IPS-15b (cell line): ENCODE results near the gene SGCE.

Experiments
- H3K27me3 ChIP-seq: one replicate; pipeline ENCODE4 v1.6.1; 2013; ENCODE audit warnings: low read length; ENCODE audit not compliant: control insufficient read depth, insufficient read depth
- H3K36me3 ChIP-seq: one replicate; pipeline ENCODE4 v1.6.1; 2013; ENCODE audit warnings: low read length; ENCODE audit not compliant: control insufficient read depth, insufficient read depth
- H3K4me1 ChIP-seq: one replicate; pipeline ENCODE4 v1.6.1; 2013; ENCODE audit warnings: mild to moderate bottlenecking, low read length; ENCODE audit not compliant: control insufficient read depth, insufficient read depth
- H3K4me3 ChIP-seq: one replicate; pipeline ENCODE4 v1.5.1; 2013; ENCODE audit warnings: low read depth, low read length
- H3K9ac ChIP-seq: one replicate; pipeline ENCODE4 v1.6.1; 2013; ENCODE audit warnings: low read depth, mild to moderate bottlenecking, low read length
- H3K9me3 ChIP-seq: one replicate; pipeline ENCODE4 v1.6.1; 2013; ENCODE audit warnings: mild to moderate bottlenecking, low read length; ENCODE audit not compliant: control insufficient read depth, insufficient read depth

SGCE gene

DNA sequence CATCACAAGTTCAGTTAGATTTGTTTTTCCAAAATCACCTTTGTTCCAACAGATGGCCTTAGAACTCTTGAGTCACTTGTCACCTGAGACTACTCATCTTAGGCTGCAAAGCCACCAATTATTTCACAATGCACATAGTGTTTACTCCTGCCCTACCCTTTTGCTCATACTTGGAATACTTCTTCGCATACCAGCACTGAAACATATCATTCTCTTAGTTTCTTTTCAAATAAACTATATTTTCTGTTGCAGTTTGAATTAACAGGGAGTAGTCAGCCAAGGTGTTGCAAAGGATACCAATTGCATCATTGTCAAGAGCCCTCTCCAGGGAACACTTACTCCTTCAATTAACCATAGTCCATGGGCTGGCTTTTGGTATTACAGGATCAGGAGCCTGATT, 75.3 kb downstream of the SGCE start:
- no peaks in the 10 kb centered on the region for H3K4me1 ChIP-seq

DNA sequence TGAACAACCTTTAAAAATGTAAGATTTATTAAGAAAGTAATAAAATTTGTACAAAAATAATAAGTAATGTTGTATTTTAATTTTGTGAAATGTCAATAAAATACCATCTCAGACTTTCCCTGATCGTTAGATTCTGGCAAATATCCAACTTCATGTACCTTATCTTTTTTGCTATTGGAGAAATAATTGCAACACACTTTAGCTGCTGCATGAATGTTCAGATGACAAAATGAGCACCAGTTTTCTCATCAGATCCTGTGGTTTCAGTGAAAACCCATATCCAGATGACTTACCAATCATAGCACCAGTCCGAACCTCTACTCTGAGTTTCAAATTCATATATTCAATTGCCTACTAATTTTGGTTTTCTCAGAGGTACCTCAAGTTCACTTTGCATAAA, 76.5 kb downstream of the SGCE start:
- Histone ChIP-seq H3K9ac (no peak overlapping the region), H3K36me3 (no peaks in the 10 kb centered on the region), H3K4me3 (no peak overlapping the region), H3K9me3 (no peaks in the 10 kb centered on the region), H3K27me3 (no peaks in the 10 kb centered on the region), H3K4me1 (no peaks in the 10 kb centered on the region)

More for the DNA sequence above, 75.3 kb downstream of the SGCE start:
- Histone ChIP-seq H3K9ac (no peak overlapping the region), H3K4me3 (no peak overlapping the region), H3K36me3 (no peaks in the 10 kb centered on the region), H3K9me3 (no peaks in the 10 kb centered on the region), H3K27me3 (no peaks in the 10 kb centered on the region)

DNA sequence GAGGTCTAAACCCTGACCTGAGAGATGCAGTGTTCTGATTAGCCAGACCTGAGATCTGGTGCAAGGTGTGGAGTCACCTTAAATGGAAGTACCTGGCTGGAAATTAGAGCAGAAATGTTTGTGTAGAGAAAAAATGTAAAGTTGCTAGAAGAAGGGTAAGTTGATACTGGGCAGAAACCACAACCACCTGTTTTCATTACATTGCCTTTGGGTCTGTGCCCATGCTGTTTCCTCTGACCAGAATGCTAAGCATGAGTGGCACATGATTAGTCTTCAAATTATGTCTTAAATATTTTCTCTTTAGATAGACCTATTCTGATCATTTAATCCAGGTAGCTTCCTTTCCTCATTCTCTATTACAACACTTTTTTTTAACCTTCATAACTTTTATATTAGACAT, 77.3 kb downstream of the SGCE start:
- Histone ChIP-seq H3K36me3 (no peaks in the 10 kb centered on the region), H3K4me1 (no peaks in the 10 kb centered on the region), H3K9me3 (no peaks in the 10 kb centered on the region), H3K9ac (no peak overlapping the region), H3K4me3 (no peak overlapping the region), H3K27me3 (no peaks in the 10 kb centered on the region)

DNA sequence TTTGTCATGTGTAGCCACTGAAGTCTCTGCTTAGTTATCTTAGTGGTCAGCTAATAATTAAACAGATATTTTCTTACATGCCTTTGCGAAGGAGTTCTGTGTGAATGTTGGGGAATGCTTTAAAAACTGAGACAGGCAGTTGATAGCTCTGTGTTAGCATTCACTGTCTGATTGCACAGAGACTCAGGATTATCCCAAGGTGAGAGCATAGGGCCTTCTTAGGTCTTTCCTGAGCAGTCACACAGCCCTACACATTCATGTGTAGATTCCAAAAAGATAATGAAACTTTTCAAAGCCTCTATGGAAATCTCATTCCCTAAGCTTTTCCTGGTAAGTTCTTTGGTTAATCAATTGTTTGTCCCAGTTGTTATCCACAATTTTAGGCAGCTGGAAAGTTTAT, 78.6 kb downstream of the SGCE start:
- H3K36me3 ChIP-seq = no peaks in the 10 kb centered on the region
- H3K27me3 ChIP-seq = no peaks in the 10 kb centered on the region
- H3K4me3 ChIP-seq = no peak overlapping the region
- H3K9me3 ChIP-seq = no peaks in the 10 kb centered on the region
- no peaks in the 10 kb centered on the region for H3K4me1 ChIP-seq
- H3K9ac ChIP-seq = no peak overlapping the region

DNA sequence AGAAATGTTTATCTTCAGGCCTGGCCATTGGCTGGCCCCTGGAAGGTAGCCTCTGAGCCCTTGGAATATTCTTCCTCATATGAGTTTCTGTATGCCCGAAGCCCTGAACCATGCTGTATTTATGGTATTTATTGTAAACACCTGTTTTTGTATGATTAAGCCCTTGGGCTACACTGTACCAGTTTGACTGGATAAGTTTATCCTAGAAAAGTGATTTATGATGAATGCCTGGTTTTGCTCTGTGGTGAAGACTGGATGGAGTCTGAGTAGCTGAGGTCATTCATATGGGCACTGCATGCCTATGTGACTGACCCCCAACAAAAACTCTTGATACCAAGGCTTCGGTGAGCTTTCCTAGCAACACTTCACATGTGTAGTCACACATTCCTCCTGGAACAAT, 79.6 kb downstream of the SGCE start:
- no peaks in the 10 kb centered on the region for H3K36me3 ChIP-seq
- H3K4me3 ChIP-seq = no peak overlapping the region
- no peaks in the 10 kb centered on the region for H3K27me3 ChIP-seq
- H3K9me3 ChIP-seq = no peaks in the 10 kb centered on the region
- no peak overlapping the region for H3K9ac ChIP-seq
- H3K4me1 ChIP-seq = no peaks in the 10 kb centered on the region

DNA sequence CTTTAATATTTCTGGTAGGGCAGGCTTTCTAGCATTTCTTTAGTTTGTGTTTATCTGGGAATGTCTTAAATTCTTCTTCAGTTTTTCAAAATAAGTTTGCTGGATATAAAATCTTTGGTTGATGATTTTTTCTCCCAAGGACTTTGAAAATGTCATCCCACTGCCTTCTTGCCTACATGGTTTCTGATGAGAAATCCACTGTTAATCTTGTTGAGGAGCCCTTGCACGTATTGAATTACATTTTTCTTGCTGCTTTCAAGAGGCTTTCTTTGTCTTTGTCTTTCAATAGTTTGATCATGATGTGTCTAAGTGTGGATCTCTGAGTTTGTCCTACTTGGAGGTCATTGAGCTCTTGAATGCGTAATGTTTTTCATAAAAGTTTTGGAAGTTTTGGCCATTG, 80.3 kb downstream of the SGCE start:
- H3K27me3 ChIP-seq = no peaks in the 10 kb centered on the region
- H3K4me3 ChIP-seq = no peak overlapping the region
- no peaks in the 10 kb centered on the region for H3K9me3 ChIP-seq
- no peaks in the 10 kb centered on the region for H3K36me3 ChIP-seq
- H3K9ac ChIP-seq = no peak overlapping the region
- H3K4me1 ChIP-seq = no peaks in the 10 kb centered on the region

DNA sequence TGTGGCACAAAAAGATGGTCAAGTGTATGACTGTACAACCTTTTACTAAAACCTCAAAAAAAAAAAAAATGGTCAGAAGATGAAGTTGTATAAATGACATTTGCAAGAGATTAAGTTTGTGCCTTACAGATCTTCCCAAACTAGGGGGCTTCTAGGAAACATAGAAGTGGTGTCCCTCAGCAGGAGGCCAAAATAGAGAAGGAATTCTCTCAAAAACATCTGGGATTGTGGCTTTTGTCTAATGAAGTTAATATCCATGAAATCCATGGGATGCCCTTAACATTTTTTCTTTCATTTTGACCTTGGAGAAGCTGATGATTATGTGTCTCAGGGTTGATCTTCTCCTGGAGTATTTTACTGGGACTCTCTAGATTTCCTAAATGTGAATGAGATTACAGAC, 84.1 kb downstream of the SGCE start:
- H3K36me3 ChIP-seq = no peaks in the 10 kb centered on the region
- no peaks in the 10 kb centered on the region for H3K27me3 ChIP-seq
- no peak overlapping the region for H3K9ac ChIP-seq
- no peak overlapping the region for H3K4me3 ChIP-seq
- no peaks in the 10 kb centered on the region for H3K9me3 ChIP-seq
- H3K4me1 ChIP-seq = no peaks in the 10 kb centered on the region

DNA sequence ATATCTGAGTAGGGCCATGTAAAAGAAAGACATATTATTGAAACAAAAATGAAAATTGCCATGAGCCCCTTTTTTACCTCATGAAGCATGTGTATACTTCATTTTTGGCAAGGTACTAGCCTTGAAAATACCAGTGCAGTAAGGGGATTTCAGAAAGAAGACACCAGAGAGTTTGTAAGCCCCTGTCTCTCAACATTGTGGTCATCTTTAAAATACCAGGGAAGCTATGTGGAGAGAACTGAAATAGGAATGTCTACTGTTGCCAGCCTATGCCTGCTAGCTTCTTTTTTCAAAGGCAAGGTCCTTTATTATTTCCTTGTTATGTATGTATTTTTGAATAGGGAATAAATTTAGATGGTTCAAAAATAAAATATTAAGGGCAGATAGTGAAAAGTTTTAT, 88.5 kb downstream of the SGCE start:
- H3K9me3 ChIP-seq = no peaks in the 10 kb centered on the region
- no peaks in the 10 kb centered on the region for H3K27me3 ChIP-seq
- H3K4me3 ChIP-seq = no peak overlapping the region
- no peaks in the 10 kb centered on the region for H3K4me1 ChIP-seq
- no peak overlapping the region for H3K9ac ChIP-seq
- no peaks in the 10 kb centered on the region for H3K36me3 ChIP-seq

DNA sequence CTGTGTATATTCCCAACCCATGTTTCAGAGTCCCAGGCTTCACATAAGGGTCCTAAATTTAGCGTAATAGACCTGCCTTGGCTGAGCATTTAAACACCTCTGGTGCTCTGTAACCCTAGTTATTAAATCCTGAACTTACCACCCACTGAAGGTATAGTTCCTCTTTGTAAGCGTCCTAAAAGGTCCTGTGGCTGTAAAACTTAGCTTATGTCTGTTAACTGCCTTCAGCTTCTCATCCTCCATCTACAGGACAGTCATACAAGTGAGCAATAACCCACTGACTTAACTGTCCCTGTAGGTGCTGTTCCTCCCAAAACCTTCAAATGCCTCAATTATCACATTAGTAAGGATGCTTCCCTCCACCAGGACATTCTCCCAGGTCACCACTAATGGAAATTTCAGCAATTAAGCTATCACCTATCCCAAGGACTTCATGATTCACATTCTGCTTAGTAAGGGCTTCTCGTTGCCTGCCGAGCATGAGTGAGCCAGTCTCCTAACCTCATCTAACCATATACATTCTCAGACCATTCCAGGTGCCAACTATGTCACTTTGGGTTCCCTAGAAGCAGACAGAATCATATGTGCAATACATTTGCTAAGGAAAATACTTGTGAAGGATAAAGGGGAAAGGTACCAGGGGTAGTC, 90.6 kb downstream of the SGCE start:
- Histone ChIP-seq H3K27me3 (no peaks in the 10 kb centered on the region), H3K36me3 (no peaks in the 10 kb centered on the region), H3K9me3 (no peaks in the 10 kb centered on the region), H3K9ac (no peak overlapping the region), H3K4me3 (no peak overlapping the region), H3K4me1 (no peaks in the 10 kb centered on the region)

DNA sequence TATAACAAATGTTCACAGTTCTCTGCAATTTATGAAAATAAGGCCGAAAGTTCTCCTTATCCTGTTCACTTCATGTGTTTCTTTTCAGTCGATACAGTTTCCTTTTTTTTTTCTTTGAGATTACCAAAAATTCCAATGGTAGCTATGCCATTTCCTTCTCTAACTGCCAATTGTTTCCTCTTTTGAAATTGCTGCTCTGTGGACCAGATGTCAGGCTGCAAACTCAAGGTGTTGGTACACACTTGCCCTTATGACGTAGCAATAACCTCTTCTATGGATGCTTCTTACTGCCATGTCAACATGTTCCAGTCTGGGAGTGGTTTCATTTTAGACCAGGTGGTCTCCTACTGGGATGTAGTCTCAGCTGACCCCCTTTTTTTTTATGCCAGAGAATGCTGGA, 93.4 kb downstream of the SGCE start:
- H3K9me3 ChIP-seq = no peaks in the 10 kb centered on the region
- no peaks in the 10 kb centered on the region for H3K4me1 ChIP-seq
- H3K4me3 ChIP-seq = no peak overlapping the region
- H3K9ac ChIP-seq = no peak overlapping the region
- H3K27me3 ChIP-seq = no peaks in the 10 kb centered on the region
- H3K36me3 ChIP-seq = no peaks in the 10 kb centered on the region

DNA sequence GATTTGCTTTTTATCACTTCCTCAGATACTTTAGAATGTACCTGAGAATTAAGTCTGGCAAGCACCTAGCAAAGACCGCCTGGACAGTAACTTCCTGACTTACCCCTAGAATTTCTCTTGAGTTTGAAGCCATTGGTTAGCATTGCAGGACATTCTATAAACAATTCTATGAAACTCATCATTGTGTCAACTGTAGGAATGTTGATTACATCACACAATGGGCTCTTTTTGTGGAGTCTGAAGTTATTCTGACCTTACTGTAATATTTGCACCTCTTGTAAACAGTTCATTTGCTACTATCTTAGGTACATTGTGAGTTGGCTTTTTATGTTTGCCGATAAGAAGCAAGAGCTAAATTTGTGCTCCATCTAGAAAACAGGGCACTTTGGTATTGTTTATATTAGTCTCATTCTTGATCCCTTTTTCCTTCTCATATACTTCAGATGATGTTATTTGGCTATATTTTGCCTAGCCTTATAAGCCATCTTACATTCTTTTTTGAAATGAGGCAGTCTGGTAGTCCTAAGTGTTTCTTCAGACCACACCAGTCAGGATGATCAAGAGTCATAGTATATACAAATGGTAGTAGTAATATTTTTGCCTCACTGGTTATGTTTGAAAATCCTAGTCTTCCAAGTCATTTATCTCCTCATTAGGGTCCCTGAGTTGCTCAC, 94.0 kb downstream of the SGCE start:
- no peaks in the 10 kb centered on the region for H3K27me3 ChIP-seq
- H3K9me3 ChIP-seq = no peaks in the 10 kb centered on the region
- H3K4me1 ChIP-seq = no peaks in the 10 kb centered on the region
- no peak overlapping the region for H3K4me3 ChIP-seq
- H3K9ac ChIP-seq = no peak overlapping the region
- no peaks in the 10 kb centered on the region for H3K36me3 ChIP-seq

DNA sequence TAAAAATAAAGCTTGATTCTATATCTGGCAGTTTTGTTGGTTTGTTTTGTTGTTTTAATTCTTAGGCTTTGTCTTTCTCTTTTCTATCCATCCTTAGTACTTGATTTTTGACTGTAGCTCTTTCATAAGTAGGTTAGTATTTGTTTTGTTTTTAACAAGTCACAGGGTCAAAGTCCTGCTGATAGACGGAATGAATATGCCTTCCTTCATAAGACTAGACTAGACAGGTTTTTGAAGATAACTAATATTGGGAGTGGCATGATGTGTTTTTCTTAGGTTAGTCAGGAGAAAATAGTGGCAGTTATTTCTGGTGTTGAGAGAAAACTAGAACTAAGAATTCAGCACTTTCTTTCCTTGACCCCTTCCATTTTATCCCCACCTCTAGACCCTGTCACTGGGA, 96.0 kb downstream of the SGCE start:
- H3K27me3 ChIP-seq = no peaks in the 10 kb centered on the region
- H3K9ac ChIP-seq = no peak overlapping the region
- no peaks in the 10 kb centered on the region for H3K9me3 ChIP-seq
- H3K36me3 ChIP-seq = no peaks in the 10 kb centered on the region
- no peaks in the 10 kb centered on the region for H3K4me1 ChIP-seq
- H3K4me3 ChIP-seq = no peak overlapping the region
